Lower leg skin (tissue), 3 donors: Measurements from ENCODE around the gene ERN1.
"Not testable (repeated sequence)": the region's sequence is repeated elsewhere in the genome, so short reads cannot be mapped to it uniquely, and the experiment has no call there.

Experiments used
- POLR2A ChIP-seq, 2 donors: fragments of 450-650 bp; IDR thresholded peaks; one replicate each; pipeline ENCODE4 v1.6.1; 2016 to 2017; ENCODE audit warnings: antibody characterized with exemption in 2 of 2, mild to moderate bottlenecking in 1 of 2, moderate library complexity in 1 of 2
- TF ChIP-seq, protein P1 (sequence below), 3 donors: fragments of 450-650 bp; IDR thresholded peaks; one replicate each; pipeline ENCODE4 v1.5.1; 2016; ENCODE audit warnings: antibody characterized with exemption in 3 of 3, mild to moderate bottlenecking in 3 of 3, moderate library complexity in 2 of 3

DNA sequence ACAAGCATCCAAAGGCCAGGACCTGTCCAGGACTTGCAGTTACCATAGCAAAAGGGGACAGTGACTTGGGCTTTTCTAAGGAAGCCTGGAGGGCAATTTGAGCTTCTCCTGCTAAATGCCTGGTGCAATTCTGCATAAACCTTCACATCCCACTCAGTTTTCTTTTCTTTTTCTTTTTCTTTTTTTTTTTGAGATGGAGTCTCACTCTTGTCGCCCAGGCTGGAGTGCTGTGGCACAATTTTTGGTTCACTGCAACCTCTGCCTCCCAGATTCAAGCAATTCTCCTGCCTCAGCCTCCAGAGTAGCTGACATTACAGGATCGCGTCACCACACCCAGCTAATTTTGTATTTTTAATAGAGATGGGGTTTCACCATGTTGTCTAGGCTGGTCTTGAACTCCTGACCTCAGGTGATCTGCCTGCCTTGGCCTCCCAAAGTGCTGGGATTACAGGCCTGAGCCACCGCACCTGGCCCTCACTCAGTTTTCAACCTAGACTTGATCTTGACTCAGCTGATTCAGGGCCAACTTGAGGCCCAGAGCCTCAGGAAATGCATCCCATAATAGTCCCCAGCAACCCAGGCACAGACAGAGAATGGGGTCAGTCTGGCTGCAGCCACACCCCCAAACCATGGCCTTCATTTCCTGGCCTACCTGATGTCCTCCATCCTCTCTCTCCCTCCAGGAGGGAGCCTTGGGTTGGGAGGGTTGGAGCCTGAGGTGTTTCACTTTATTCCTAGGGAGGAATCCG, 122.7 kb downstream of the ERN1 start:
- TF ChIP-seq, protein P1, sequence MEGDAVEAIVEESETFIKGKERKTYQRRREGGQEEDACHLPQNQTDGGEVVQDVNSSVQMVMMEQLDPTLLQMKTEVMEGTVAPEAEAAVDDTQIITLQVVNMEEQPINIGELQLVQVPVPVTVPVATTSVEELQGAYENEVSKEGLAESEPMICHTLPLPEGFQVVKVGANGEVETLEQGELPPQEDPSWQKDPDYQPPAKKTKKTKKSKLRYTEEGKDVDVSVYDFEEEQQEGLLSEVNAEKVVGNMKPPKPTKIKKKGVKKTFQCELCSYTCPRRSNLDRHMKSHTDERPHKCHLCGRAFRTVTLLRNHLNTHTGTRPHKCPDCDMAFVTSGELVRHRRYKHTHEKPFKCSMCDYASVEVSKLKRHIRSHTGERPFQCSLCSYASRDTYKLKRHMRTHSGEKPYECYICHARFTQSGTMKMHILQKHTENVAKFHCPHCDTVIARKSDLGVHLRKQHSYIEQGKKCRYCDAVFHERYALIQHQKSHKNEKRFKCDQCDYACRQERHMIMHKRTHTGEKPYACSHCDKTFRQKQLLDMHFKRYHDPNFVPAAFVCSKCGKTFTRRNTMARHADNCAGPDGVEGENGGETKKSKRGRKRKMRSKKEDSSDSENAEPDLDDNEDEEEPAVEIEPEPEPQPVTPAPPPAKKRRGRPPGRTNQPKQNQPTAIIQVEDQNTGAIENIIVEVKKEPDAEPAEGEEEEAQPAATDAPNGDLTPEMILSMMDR (IDR thresholded peaks at IDR 0.05), result not testable (repeated sequence)
- TF ChIP-seq POLR2A (IDR thresholded peaks at IDR 0.05), result not testable (repeated sequence)
